Stomach (tissue), 4 donors: ENCODE measurements around the gene PLPP3.

Source experiments
- CTCF ChIP-seq, 7 experiments: fragments of 450-650 bp in 4 of 7; fragments of 200-600 bp in 3 of 7; sonication (generic) in 3 of 7; IDR thresholded peaks; one replicate each; pipeline ENCODE4 v1.5.1; 2016 to 2019; ENCODE audit warnings: antibody characterized with exemption in 7 of 7, control low read depth in 2 of 7, mild to moderate bottlenecking in 1 of 7
- EP300 ChIP-seq: sonication (generic); formaldehyde crosslinking; IDR thresholded peaks from one replicate; pipeline ENCODE4 v1.6.1; 2017; ENCODE audit warnings: antibody characterized with exemption
- POLR2A ChIP-seq, 4 donors: fragments of 450-650 bp; IDR thresholded peaks; one replicate each; pipeline ENCODE4 v1.6.1; 2016; ENCODE audit warnings: antibody characterized with exemption in 4 of 4, control low read depth in 2 of 4, mild to moderate bottlenecking in 1 of 4, moderate library complexity in 1 of 4
- POLR2AphosphoS5 ChIP-seq, 3 donors: sonication (generic); formaldehyde crosslinking; IDR thresholded peaks; one replicate each; pipeline ENCODE4 v1.6.1; 2016; ENCODE audit warnings: antibody characterized with exemption in 3 of 3

DNA sequence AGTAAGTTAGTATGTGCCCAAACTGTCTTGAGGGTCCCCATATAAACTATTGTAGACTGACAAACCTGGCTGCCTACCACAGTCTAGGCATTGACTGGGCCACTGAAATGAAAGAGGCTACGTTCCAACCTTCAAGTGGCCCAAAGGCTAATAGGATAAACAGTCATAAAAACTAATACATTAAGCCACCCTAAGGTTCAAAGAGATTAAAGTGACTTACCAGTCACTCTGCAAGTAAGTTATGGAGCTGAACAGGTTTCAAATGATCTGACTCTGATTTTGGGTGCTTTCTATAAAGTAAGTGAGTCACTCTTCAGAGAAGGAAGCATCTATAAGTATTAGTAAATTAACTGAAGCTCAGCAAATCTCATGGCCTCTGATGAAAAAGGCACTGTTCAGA lies 38.0 kb downstream of the PLPP3 start:
- TF ChIP-seq CTCF (IDR thresholded peaks at IDR 0.05) (no peak), POLR2AphosphoS5 (IDR thresholded peaks at IDR 0.05) (no peak), POLR2A (IDR thresholded peaks at IDR 0.05) (no peak), EP300 (no peak)
